Measurements from ENCODE around the gene LIX1L.

GRCh38 chr1:145886816-145887215 is 71.0 kb downstream of the LIX1L start:
- TF ChIP-seq TFCP2L1 (CRISPR knock-in tag; IDR thresholded peaks at IDR 0.05) = no peak
- TF ChIP-seq POLR2AphosphoS2 (conservative IDR thresholded peaks at IDR 0.05; ENCODE audit: low read length) = no peak
- TF ChIP-seq CEBPB (IDR thresholded peaks at IDR 0.05) = no peak
- no peak for TF ChIP-seq RNF2 (IDR thresholded peaks at IDR 0.05; ENCODE audit: borderline replicate concordance, low read depth)
- no peak for TF ChIP-seq MAZ (IDR thresholded peaks at IDR 0.05; ENCODE audit: borderline replicate concordance, low read depth, low read length)
- no peak for TF ChIP-seq CTCF (IDR thresholded peaks at IDR 0.05)
- no peak for TF ChIP-seq RCOR1 (IDR thresholded peaks at IDR 0.05; ENCODE audit: low read depth, low read length)
- TF ChIP-seq BHLHE40 (IDR thresholded peaks at IDR 0.05; ENCODE audit: low read depth, low read length) = no peak
- no peak for TF ChIP-seq SREBF2 (IDR thresholded peaks at IDR 0.05)

Measured in A549 (cell line).